HG03571 (cell line): ENCODE measurements around the gene IFNLR1.

Experiments
- ATAC-seq: cut with Tn5 transposase; IDR thresholded peaks from one replicate; pipeline ENCODE4 v1.9.1; 2021; ENCODE audit not compliant: unreplicated experiment

IFNLR1 gene

DNA sequence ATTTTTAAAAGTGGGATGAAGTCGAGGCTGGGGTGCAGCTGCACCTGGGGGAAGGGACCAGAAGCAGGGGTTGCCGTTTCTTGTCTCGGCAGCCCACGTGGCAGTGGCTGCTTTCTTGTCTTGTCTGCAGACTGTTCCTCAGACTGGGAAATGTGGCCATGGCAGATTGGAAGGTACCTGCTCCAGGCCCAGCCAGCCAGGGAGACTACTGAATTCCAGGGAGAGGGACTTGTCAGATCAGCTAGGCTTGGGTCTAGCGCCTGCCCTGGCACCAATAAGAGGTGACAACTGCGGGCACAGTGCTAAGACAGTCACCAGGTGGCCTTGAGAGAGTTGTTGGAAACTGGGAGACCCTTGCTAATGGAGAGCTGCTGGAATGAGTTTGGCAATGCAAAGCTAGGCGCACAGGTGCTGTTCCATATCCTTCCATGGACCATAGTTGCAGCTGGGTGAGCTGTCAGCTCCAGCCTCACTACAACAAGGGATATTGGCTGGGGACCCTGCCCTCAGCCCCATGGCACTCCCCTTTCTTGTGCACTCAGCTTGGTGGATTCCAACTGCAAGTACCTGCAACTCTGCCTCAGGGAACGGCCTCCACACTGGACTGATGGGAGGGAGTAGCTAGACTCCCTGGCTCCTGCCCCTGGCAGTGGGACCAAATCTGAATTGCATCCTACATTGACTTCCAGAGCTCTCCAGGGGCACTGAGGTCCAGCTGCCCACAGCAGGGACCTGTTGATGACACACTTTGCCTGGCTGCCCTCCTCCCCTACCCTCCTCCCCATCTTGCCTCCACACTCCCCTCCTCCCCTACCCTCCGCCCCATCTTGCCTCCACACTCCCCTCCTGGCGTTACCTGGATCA, 34.2 kb downstream of the IFNLR1 start:
- no peak for ATAC-seq

DNA sequence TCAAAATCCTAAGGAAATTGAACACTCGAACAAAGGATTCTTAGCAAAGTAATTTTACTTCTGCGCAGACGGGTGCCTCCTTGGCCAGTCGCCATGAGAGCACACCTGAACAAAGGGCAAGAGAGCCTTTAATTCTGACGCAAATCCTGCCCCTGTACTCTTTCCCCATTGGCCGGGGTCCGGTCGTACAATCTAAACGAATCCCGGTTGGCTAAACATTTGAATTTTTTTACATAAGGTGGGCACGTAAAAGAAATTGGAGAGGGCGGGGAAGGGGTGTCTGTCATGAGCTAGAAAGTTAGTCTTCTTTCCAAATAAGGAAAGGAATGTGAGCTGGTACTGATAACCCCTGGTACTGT, 35.9 kb downstream of the IFNLR1 start:
- ATAC-seq = no peak

- ATAC-seq = no peak
Observed at GRCh38 chr1:24150234-24151174, 36.6 kb downstream of the IFNLR1 start.

- no peak for ATAC-seq
Observed at GRCh38 chr1:24149866-24150233, 37.2 kb downstream of the IFNLR1 start.

- no peak for ATAC-seq
Observed at GRCh38 chr1:24147816-24148215, 39.3 kb downstream of the IFNLR1 start.

DNA sequence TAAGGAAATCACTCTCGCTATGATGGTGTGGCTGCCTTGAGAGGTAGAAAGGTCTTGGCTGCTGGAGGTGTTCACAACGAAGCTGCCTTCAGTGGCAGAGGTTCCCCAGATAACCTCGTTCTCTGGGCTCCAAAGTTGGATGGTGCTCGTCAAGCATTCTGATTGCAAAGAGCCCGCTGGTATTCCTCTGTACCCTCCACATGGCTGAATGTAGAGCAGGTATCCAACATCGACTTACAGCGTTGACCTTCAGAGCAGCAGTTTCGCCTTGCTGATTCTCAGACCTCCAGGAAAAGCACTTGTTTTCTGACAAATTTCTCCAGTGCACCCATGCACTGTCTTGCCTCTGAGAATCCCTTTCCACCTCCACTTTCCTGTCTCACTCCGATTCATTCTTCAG, 39.9 kb downstream of the IFNLR1 start:
- ATAC-seq = no peak

GRCh38 chr1:24142546-24143534, 44.2 kb downstream of the IFNLR1 start, which contains the start of gene IL22RA1:
Gene IL22RA1 (minus strand): TSS chr1:24143140. CDS start chr1:24143082, 58 bp downstream.
- ATAC-seq = no peak

GRCh38 chr1:24141311-24141997, 45.6 kb downstream of the IFNLR1 start:
- ATAC-seq = no peak

- ATAC-seq = no peak
Observed at GRCh38 chr1:24140741-24141181, 46.3 kb downstream of the IFNLR1 start.

DNA sequence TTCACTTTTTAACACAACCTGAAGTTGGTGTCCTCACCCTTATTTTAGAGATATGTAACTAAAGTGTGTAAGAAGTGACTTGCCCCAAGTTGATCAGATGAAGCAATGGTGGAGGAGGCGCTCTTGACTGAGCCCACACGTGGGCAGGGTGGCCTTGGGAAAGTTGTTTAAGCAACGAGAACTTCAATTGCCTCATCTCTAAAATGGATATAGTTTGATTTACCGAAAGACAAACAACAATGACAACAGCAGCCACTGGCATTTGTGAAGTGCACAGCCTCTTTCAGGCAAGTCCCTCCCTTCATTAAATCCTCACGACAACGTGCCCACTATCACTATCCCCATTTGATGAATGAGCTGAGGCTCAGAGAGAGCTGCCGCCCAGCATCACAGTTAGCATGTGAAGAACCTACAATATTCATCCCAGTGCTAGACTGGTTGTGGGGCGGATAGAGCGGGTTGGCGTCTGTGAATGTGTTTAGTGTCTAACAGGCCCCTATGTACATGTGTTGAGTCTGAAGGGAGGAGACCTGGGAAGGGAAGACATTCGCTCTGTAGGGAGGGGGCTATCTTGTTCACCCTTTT, 47.2 kb downstream of the IFNLR1 start:
- no peak for ATAC-seq

DNA sequence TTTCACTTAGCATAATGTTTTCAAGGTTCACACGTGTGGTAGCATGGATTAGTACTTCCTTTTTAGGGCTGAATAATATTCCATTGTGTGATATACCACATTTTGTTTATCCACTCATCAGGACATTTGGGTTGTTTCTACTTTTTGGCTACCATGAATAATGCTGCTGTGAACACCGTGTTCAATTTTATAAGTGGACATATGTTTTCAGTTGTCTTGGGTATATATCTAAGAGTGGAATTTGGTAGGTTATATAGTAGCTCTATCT, 47.9 kb downstream of the IFNLR1 start:
- ATAC-seq = no peak

GRCh38 chr1:24138476-24139221, 48.4 kb downstream of the IFNLR1 start:
- no peak for ATAC-seq

DNA sequence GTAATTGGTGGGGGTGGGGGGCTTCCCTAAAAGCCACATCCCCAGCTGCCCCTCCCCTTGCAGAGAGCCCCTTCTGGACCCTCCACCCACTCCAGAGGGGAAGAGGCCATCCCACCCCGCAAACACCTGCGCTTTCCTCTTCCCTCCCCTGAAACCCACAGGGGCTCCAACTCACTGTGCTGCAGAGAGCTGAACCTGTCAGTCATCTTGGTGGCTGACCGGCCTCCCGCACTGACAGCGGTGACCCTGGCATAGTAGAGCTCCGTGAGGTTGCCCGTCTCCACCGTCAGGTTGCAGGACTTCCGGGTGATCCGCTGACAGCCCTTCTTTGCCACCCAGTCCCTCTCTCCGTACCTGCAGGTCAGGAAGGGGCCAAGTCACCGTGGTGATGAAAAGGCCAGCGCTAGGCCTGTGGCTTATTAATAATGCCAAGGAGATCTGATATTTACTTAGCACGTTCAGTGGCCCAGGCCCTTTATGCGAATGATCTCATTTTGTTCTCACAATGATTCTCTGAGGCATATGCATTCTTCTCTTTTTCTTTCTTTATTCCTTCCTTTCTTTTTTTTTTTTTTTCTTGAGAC, 50.0 kb downstream of the IFNLR1 start:
- ATAC-seq = no peak

DNA sequence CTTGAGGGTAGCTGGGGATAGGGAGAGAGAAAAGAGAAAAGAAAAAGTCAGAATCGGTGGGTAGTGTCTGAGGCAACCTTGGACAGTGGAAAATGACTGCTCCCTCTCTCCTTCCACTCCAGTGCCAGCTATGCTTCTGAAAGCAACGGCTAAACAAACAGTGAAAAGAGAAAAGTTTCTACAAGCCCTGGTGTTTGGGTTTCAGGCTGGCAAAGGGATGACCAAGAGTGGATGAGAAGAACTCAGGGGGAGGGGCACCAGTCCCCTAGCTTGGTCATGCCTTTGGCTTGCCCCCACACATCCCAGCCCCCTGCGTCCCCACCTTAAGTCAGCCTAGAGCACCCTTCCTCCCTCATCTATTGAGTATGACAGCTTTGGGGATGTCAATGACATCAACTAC, 52.7 kb downstream of the IFNLR1 start:
- ATAC-seq = no peak

DNA sequence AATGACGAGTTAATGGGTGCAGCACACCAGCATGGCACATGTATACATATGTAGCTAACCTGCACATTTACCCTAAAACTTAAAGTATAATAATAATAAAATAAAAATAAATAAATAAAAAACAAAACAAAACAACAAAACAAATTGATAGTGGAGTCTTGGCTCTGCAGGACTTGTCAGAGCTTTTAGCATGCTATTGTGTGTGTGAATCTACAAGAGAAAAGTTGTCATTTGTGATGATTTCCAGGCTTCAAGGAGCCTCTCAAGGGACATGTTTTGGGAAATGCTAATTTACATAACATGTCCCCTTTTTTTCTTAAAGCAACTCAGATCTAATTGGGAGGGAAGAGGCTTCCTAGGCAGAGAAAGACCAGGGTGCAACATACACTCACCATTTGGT, 53.3 kb downstream of the IFNLR1 start:
- ATAC-seq = no peak

GRCh38 chr1:24130385-24130784, 56.7 kb downstream of the IFNLR1 start:
- ATAC-seq = no peak

DNA sequence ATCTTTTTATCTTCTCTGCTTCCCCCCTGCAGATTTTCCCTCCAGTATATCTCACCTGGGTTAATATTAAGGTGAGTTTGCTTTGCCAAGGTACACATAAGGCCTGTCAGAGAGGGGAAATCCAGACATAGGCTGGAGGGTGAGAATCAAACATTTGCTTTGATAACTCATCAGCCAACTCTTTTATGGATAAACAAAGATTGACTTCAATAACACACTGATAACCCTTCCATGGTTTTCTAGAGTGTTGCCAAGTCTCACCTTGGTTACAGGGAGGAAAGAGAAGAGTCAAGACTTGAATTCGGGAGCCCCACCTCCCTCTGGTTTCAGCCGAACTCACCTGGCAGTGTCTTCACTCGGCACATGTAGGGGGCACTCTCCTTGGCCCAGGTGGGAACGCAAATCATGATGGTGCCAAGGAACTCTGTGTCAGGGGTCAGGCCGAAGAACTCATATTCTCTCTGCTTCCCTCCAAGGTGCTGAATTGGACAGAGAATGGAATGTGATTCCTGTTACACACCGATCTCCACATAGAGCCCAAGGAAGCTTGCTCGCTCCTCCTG, 59.2 kb downstream of the IFNLR1 start:
- no peak for ATAC-seq

GRCh38 chr1:24127134-24127800, 59.8 kb downstream of the IFNLR1 start:
- ATAC-seq = no peak
